Measurements from ENCODE around the gene COL20A1. TPM values are rescaled to one million over a fixed set of nuclear protein-coding genes. Genes with fewer than 3 reads are reported as not detected.

COL20A1 gene
- total and polyA plus RNA-seq, 7 donors: 0.07 TPM; not detected in 6

DNA sequence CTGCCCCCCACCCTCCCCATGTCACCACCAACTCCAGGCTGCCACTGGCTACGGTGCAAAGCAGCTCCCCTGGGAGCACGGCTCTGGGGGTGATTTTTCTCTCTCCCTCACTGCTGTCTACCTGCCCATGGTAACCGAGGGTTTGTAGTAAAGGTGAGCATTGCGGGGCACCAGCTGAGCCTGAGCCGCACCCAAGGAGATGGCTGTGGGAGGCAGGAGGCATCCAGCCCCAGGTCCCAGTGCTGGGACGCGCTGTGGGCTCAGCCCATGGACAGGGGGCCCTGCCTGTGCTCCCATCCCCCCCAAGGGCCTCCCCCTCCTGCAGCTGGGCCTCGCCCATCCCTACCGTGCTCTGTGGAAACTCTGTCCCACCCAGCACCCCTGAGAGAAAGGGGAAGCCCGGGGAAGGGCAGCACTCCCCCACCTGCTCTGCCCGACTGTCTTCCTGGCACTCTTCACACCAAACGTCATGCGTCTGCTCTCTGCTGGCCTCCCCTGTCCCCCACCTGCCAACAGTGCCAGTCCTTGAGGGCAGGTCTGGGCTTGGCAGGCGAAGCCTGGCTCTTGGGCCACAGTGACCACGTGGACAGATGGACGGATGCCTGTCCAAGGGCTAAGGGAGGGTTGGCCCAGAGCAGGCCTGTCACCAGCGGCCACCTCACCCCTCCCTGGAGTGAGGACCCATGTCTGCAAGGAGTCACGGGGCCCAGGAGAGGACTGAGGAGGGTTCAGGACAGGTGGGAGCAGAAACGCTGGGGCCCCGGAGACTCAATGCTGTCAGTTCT, 72.0 kb downstream of the COL20A1 start:
- intact Hi-C loops (cut with DNase I): no loop called here
- WGBS, 2 donors: 57 to 72% methylated on average over 20 of the region's 20 CpGs
- Histone ChIP-seq H3K4me1 (peaks cover 0 to 11% (median 8%) of the 10 kb centered on the region in 4 donors), H3K36me3 (no peaks in the 10 kb centered on the region), H3K27ac (no peak overlapping the region), H3K4me3 (no peak overlapping the region), H3K9me3 (no peaks in the 10 kb centered on the region), H3K27me3 (peaks cover 24 to 81% (median 40%) of the 10 kb centered on the region in 3 donors)
- no peak for DNase-seq
- TF ChIP-seq, protein P1, sequence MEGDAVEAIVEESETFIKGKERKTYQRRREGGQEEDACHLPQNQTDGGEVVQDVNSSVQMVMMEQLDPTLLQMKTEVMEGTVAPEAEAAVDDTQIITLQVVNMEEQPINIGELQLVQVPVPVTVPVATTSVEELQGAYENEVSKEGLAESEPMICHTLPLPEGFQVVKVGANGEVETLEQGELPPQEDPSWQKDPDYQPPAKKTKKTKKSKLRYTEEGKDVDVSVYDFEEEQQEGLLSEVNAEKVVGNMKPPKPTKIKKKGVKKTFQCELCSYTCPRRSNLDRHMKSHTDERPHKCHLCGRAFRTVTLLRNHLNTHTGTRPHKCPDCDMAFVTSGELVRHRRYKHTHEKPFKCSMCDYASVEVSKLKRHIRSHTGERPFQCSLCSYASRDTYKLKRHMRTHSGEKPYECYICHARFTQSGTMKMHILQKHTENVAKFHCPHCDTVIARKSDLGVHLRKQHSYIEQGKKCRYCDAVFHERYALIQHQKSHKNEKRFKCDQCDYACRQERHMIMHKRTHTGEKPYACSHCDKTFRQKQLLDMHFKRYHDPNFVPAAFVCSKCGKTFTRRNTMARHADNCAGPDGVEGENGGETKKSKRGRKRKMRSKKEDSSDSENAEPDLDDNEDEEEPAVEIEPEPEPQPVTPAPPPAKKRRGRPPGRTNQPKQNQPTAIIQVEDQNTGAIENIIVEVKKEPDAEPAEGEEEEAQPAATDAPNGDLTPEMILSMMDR (IDR thresholded peaks at IDR 0.05): no peak
- no peak for TF ChIP-seq EP300 (IDR thresholded peaks at IDR 0.05)
- TF ChIP-seq POLR2AphosphoS5 (IDR thresholded peaks at IDR 0.05): no peak
- TF ChIP-seq POLR2A (IDR thresholded peaks at IDR 0.05): no peak

DNA sequence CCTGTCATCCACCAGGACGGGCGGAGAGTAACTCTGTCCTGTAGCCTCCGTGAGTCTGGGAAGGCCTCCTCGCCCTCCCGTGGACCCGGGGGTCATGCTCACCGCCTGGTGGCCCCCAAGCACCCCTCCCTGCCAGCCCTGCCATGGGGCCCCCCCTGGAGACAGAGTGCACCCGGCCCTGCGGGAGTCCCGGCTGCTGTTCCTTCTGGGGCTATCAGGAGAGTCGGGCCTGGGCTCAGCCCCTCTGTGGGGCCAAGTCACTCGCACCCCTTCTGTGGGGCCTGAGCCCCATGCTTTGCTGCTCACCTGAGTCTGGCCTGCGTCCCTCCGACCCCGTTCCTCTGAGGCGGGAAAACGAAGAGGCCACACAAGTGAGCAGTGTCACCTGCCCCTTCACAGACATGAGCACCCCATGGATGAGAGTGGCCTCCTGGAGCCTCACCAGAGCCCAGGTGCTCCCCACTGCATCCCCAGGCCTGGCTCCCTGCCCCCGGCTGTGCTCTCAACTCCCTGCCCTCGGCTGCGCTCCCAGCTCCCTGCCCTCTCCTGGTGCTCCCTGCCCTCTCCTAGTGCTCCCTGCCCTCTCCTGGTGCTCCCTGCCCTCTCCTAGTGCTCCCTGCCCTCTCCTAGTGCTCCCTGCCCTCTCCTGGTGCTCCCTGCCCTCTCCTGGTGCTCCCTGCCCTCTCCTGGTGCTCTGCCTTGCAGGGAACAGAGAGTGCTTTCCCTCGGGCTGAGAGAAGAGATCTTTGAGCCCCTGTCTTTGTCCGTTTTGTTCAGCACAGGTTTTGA, 72.8 kb downstream of the COL20A1 start:
- H3K36me3 ChIP-seq: no peaks in the 10 kb centered on the region
- H3K9me3 ChIP-seq: no peaks in the 10 kb centered on the region
- H3K27ac ChIP-seq: no peak overlapping the region
- TF ChIP-seq EP300 (IDR thresholded peaks at IDR 0.05) (no peak), POLR2AphosphoS5 (IDR thresholded peaks at IDR 0.05) (no peak), POLR2A (IDR thresholded peaks at IDR 0.05) (no peak)
- TF ChIP-seq, protein P1 (IDR thresholded peaks at IDR 0.05): no peak
- H3K27me3 ChIP-seq: peaks cover 17 to 81% (median 32%) of the 10 kb centered on the region in 3 donors
- intact Hi-C loops (cut with DNase I): no loop called here
- 72 to 86% methylated on average over 22 of the region's 22 CpGs for WGBS, 2 donors
- H3K4me3 ChIP-seq: no peak overlapping the region
- no peak for DNase-seq
- H3K4me1 ChIP-seq: peaks cover 0 to 4% (median 3%) of the 10 kb centered on the region in 4 donors

DNA sequence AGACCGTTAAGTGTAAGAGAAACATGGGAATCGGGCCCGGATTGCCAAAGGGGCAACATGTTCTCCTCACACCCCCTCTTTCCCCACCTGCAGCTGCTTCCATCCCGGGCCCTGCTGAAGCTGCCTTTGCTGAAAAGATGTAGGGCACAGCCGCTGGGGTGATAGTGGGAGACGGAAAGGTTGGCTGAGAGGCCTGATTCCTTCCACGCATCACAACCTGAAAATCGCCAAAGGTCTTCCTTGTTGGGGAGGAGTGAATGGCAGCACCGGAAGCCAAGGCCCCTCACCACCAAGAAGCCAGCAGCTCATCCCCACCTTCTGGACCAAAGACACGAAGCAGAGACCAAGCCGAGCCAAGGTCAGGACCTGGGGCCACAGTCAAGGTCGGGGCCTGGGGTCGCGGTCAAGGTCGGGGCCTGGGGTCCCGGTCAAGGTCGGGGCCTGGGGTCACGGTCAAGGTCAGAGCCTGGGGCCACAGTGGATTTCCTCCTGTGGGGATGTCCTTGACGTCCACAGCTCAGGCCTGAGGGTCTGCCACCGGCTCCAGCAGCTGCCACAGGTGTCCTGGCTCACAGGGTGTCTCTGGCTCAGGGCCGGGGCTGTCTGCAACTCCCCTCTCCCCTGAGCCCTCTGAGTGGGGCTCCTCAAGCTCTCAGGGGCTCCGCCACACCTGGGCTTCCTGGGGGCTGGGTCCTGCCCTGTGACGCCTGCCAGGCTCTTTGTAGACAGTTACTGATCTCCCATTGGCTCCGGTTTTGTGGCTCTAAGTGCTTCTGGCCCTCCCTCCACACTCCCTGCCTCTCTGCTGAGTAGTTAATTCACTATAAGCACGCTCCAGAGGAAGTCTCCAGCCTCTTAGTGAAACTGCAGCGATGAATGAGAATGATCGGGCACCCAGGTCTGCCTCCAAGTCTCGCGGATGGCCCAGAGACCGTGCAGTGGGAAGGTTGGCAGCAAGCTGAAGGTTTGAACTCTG, 73.7 kb downstream of the COL20A1 start:
- Histone ChIP-seq H3K4me3 (no peak overlapping the region), H3K27me3 (peaks cover 10 to 82% (median 26%) of the 10 kb centered on the region in 3 donors), H3K9me3 (no peaks in the 10 kb centered on the region), H3K4me1 (no peaks in the 10 kb centered on the region), H3K36me3 (no peaks in the 10 kb centered on the region), H3K27ac (no peak overlapping the region)
- 70 to 76% methylated on average over 30 of the region's 30 CpGs for WGBS, 2 donors
- no peak for DNase-seq
- intact Hi-C loops (cut with DNase I): no loop called here
- TF ChIP-seq EP300 (IDR thresholded peaks at IDR 0.05): no peak
- TF ChIP-seq, protein P1 (IDR thresholded peaks at IDR 0.05): no peak
- no peak for TF ChIP-seq POLR2AphosphoS5 (IDR thresholded peaks at IDR 0.05)
- no peak for TF ChIP-seq POLR2A (IDR thresholded peaks at IDR 0.05)

DNA sequence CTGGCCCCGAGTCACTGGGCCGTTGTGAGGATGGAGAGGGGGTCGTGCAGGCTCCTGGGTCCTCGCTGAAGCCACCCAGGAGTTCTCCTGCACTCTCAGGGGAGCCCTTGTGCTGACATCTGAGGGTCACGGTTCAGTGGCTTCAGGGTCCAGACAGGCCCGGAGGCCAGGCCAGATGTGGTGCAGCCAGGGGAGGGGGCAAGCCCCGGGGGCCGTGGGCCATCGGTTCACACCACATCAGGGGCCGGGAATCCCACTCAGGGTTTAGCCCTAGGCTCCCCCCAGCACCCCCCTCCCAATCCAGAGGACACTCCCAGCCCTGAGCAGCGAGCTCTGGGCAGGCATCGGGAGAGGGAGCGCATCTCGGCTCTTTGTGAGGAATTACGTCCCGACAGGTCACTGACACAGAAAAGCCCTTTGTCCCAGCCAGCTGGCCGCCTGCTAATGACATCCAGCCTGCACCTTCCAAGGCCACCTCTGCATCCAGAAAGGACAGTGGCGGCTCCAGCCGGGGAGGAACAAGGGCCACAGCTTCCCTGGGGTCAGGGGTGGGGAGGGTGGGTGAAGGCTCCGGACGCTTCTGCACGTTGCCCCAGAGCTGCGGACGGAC, 74.6 kb downstream of the COL20A1 start:
- TF ChIP-seq POLR2AphosphoS5 (IDR thresholded peaks at IDR 0.05) (no peak), POLR2A (IDR thresholded peaks at IDR 0.05) (no peak), EP300 (IDR thresholded peaks at IDR 0.05) (no peak)
- TF ChIP-seq, protein P1 (IDR thresholded peaks at IDR 0.05): no peak
- no peaks in the 10 kb centered on the region for H3K9me3 ChIP-seq
- H3K4me3 ChIP-seq: no peak overlapping the region
- 61 to 73% methylated on average over 24 of the region's 24 CpGs for WGBS, 2 donors
- intact Hi-C loops (cut with DNase I): no loop called here
- H3K4me1 ChIP-seq: no peaks in the 10 kb centered on the region
- DNase-seq: no peak
- peaks cover 6 to 78% (median 19%) of the 10 kb centered on the region in 3 donors for H3K27me3 ChIP-seq
- no peaks in the 10 kb centered on the region for H3K36me3 ChIP-seq
- no peak overlapping the region for H3K27ac ChIP-seq

Measured in sigmoid colon (tissue), 7 donors.